Activated CD8-positive, alpha-beta memory T cell treated with anti-CD3 and anti-CD28 coated beads, Interleukin-2, amount 10 ng/mL, durations not matched to agents 7 days and 5 days (primary cell): ENCODE measurements around the gene FSIP2. TPM values are rescaled to one million over a fixed set of nuclear protein-coding genes. Genes with fewer than 3 reads are reported as not detected.

Source experiments
- ATAC-seq: fragments of 150-1000 bp; cut with Tn5 transposase; one replicate; pipeline ENCODE4 v1.10.0; 2021; ENCODE audit warnings: moderate library complexity
- CTCF ChIA-PET: fragments of 350-600 bp; sonication (Branson Sonifier 250); formaldehyde crosslinking; loops from one replicate; lab custom pipeline; 2021; ENCODE audit warnings: antibody characterized with exemption; lab: Charles Lee
- DNase-seq: peaks from one replicate; pipeline ENCODE4 v3.0.0-alpha.2; 2020
- H3K27ac Mint-ChIP-seq: one replicate; pipeline ENCODE4 v1.8.0; 2021; ENCODE audit warnings: mild to moderate bottlenecking, mixed read lengths
- H3K27me3 Mint-ChIP-seq: one replicate; pipeline ENCODE4 v1.8.0; 2021; ENCODE audit warnings: mixed read lengths
- H3K36me3 Mint-ChIP-seq: one replicate; pipeline ENCODE4 v1.8.0; 2021; ENCODE audit warnings: mild to moderate bottlenecking, mixed read lengths
- H3K4me1 Mint-ChIP-seq: one replicate; pipeline ENCODE4 v1.8.0; 2021; ENCODE audit warnings: mixed read lengths
- H3K4me3 Mint-ChIP-seq: one replicate; pipeline ENCODE4 v1.8.0; 2021; ENCODE audit warnings: mild to moderate bottlenecking, moderate library complexity, mixed read lengths
- H3K9me3 Mint-ChIP-seq: one replicate; pipeline ENCODE4 v1.8.0; 2022; ENCODE audit warnings: low read depth, mixed read lengths
- total RNA-seq, 2 experiments: library from RNA; stranded (reverse); gene quantifications; one replicate each; pipeline ENCODE4 v1.2.3, GENCODE V29; 2021

The FSIP2 gene, protein sequence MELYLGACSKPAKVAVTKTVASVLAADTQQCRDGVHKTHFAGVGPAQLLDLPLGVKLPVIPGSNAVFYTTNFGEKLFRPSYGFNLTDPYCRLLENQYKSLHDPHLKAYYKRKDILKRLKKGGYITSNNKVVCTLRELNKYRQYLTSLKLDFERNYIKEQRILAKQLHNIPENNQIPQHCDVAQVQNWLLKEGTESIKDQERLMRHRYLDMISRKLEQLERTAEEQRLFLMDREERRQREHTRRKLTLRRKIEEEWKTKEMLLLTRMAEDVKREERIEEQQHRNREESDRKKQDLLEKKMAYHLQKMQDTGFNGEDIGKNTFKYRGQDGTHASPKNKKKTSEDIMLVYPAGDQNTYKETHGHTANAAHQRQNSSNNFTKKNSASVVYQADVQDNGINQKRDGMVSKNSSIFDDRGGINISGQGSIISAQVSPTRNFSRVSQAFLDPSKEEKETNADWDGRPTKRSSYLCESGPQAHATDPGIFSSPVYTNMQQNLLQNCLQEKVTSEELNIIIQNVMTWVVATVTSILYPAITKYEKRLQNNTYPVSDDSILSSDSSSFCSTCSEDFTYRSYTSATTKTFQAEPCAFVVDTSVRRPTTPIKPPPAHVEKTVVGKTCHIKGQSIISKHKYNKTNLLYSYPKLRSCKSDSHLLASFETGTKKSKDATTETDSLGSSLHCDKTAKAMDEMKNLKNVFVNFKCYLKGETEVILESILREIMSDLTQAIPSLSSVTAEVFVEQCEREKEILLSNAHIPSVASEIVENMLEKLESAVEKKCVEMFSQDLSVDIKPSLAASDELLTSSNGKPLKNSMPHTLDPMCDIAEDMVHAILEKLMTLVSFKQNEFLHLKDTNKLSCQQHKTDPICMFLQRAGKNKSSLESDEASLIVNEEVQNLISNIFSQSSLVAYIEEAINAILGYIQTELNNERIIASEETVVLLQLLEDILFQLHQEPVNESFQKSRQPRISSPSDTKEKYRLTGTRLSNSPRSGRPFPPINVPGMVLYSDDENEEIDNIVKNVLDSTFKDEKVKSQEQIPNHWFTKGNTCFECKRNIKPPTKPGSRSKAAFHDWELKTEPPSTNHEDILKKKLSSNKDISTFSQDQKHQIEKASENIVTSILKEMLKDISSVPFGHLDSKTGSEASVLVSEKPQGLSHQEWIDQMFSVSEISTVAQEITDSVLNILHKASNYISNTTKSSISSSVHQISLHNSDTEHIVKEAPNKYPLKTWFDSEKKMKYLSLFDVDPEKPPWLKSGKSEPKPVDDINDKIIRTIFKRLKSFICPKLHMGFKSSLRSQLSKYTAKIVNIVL (N-terminal part only)
- under 1 TPM; 0.09 TPM for total RNA-seq

DNA sequence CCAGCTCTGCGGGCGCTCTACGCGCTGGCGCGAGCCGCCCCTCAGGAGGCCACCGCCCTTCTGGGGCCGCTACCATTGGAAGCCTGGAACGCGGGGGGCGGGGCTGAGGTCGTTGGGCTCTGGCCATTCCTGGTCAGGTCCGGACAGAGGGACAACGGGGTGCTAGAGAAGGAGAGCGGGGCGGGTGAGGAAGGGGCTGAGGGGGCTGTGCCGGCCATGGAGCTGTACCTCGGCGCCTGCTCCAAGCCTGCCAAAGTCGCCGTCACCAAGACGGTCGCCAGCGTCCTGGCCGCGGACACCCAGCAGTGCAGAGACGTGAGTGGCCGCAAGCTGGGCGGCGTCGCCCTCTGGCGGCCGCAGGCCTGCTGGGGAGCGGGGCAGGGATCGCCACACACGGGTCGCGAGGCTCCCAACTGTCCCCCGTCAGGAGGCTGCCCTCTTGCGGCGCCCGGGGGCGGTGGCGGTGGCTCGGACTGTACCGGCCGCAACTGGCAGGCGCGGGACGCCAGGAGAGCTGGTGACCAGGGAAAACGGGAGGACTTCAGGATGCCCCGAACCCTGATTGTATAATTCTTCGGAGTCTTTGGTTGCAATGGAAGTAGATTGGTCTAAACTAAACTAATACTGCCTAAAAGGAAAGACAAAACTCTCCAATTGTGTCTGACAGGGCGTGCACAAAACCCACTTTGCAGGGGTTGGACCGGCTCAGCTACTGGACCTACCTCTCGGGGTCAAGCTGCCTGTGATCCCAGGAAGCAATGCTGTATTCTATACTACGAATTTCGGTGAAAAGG is at the start of gene FSIP2:
FSIP2 (plus strand) TSS at position 126 of the 794 bp plus-strand sequence; CDS start at position 217, 91 bp downstream.
- CTCF ChIA-PET = interaction anchor here (0.8 kb wide), 1 partner anchor 11 kb away, joined by 3 read pairs; no protein-coding TSS in a partner anchor
- H3K4me3 Mint-ChIP-seq = no peak within 1 kb of the TSS
- ATAC-seq = peak; percentile 78
- no peaks in the 10 kb centered on the region for H3K9me3 Mint-ChIP-seq
- H3K36me3 Mint-ChIP-seq = no peaks in the 10 kb centered on the region
- H3K27me3 Mint-ChIP-seq = peaks cover 3% of the 10 kb centered on the region
- H3K27ac Mint-ChIP-seq = no peak within 1 kb of the TSS
- DNase-seq = peak; percentile 48
- H3K4me1 Mint-ChIP-seq = no peaks in the 10 kb centered on the region

DNA sequence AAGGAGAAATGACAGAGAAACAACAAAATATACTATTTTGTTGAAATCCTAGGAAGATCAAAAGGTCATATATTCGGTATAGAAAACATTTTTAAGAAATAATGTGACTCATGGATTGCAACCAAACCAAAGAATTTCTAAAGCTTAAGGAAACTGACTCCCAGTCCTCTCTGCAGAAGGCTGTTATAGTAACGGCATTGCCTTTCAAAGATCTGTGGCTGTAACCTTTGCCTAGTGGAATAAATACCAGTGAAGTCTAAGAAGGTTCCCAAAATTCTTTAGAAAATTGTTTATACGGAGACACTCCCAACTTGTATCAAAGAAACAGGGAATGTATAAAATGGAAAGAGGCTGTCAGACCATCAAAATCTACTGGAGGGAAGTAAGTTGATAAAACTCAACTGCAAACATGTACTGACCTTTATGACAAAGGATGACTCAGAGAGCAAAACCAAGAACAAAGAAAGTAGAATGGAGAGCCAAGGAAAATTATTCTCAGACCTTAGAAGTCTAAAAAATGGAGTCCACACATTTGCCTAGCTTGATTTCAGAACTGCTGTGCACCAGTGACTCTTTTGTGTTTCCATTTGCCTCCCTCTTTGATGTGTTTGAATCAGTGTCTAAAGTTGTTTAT is 48.6 kb upstream of the FSIP2 start:
- Mint-ChIP-seq H3K36me3 (no peaks in the 10 kb centered on the region), H3K9me3 (peaks cover 1% of the 10 kb centered on the region), H3K4me1 (no peaks in the 10 kb centered on the region), H3K27me3 (no peaks in the 10 kb centered on the region), H3K27ac (no peak overlapping the region), H3K4me3 (no peak overlapping the region)
- DNase-seq = no peak
- CTCF ChIA-PET = no interaction called here
- no peak for ATAC-seq

DNA sequence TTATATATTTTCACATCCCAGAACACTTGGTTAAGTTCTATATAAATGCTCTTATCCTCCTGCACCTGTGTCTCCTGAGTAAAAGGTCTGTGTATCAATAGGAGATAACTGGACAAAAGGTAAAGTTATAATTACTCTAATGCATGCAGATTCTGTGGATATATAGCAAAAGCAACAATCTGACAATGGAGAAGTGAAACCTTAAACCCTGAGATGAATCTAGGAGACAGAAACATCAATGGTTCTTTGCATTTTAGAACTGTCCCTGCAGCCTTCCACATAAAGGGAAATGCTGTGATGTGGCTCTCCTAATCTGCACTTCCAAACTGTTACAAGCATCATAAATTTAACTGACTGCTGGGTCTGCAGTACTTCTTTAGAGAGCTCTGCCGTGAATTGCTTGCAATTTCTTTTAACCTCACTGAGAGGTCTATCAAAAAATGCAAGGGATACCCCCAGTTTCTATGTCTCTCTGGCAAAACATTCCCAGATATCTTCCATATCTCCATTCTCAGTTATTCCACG is 42.8 kb upstream of the FSIP2 start:
- H3K36me3 Mint-ChIP-seq = no peaks in the 10 kb centered on the region
- H3K27me3 Mint-ChIP-seq = no peaks in the 10 kb centered on the region
- DNase-seq = no peak
- CTCF ChIA-PET = no interaction called here
- no peaks in the 10 kb centered on the region for H3K4me1 Mint-ChIP-seq
- H3K9me3 Mint-ChIP-seq = no peaks in the 10 kb centered on the region
- no peak for ATAC-seq
- H3K4me3 Mint-ChIP-seq = no peak overlapping the region
- H3K27ac Mint-ChIP-seq = no peak overlapping the region

DNA sequence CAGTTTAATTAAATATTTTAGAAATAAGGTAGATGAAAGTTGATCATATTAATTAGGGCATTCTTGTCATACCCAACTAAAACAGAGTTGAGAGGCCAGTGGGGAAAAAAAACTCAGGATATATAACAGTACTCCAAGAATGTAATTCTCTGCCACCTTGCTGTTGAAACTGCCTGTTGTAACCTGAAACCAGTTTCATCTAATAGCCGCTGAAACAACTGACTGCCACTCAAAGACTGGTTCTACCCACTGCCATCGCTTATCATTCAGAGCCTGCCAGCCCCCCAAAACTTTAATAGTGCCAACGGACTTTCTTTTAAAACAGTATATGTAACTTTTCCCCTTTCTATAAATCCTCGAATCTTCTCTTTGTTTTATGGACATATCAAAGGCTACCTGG is 37.7 kb upstream of the FSIP2 start:
- CTCF ChIA-PET = no interaction called here
- H3K27ac Mint-ChIP-seq = no peak overlapping the region
- no peak overlapping the region for H3K4me3 Mint-ChIP-seq
- H3K9me3 Mint-ChIP-seq = no peaks in the 10 kb centered on the region
- ATAC-seq = no peak
- H3K36me3 Mint-ChIP-seq = no peaks in the 10 kb centered on the region
- H3K27me3 Mint-ChIP-seq = no peaks in the 10 kb centered on the region
- no peak for DNase-seq
- H3K4me1 Mint-ChIP-seq = no peaks in the 10 kb centered on the region

DNA sequence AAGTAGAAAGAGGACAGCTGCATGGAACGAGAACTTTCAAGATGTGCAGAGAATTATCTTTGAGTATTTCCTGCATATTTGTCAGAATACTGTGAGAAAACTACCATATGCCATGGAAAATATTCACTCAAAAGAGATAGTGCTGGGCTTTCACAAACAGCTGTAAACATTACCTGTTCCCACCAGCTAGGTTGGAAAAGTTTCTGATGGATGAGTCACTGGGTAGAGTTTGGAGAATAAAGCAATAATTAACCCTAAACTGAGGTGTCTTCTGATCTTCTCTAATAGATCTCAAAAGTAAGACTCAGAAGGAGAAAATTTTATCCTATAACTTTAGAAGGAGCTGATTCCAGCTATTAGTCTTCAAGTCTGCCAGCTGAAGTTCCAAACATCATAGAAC is 3.9 kb upstream of the FSIP2 start:
- Mint-ChIP-seq H3K9me3 (no peaks in the 10 kb centered on the region), H3K4me1 (no peaks in the 10 kb centered on the region), H3K4me3 (no peak overlapping the region), H3K27me3 (peaks cover 3% of the 10 kb centered on the region), H3K27ac (no peak overlapping the region), H3K36me3 (no peaks in the 10 kb centered on the region)
- CTCF ChIA-PET = no interaction called here
- DNase-seq (no peak), ATAC-seq (no peak)

DNA sequence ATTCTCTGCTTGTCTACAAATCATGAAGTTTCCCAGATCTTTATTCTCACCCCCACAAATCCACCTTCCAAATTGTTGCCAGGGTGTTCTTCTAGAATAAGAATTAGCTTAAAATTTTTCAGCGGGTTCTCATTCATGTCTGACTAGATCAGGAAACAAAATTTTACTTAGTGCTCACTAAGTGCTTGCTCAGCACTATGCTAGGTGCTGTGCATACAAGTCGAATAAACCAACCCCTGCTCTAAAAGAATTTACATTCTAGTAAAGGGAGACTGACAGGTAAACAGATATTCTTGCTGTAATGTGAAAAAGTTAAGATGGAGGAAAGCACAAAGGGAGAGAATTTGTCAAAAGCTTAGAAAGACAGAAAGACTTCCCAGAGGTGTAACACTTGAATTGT is 2.4 kb upstream of the FSIP2 start:
- H3K27ac Mint-ChIP-seq = no peak overlapping the region
- H3K4me3 Mint-ChIP-seq = no peak overlapping the region
- DNase-seq (no peak), ATAC-seq (no peak)
- no peaks in the 10 kb centered on the region for H3K4me1 Mint-ChIP-seq
- H3K9me3 Mint-ChIP-seq = no peaks in the 10 kb centered on the region
- H3K36me3 Mint-ChIP-seq = no peaks in the 10 kb centered on the region
- peaks cover 3% of the 10 kb centered on the region for H3K27me3 Mint-ChIP-seq
- CTCF ChIA-PET = interaction anchor here (0.6 kb wide), 1 partner anchor 75 kb away, joined by 3 read pairs; no protein-coding TSS in a partner anchor

DNA sequence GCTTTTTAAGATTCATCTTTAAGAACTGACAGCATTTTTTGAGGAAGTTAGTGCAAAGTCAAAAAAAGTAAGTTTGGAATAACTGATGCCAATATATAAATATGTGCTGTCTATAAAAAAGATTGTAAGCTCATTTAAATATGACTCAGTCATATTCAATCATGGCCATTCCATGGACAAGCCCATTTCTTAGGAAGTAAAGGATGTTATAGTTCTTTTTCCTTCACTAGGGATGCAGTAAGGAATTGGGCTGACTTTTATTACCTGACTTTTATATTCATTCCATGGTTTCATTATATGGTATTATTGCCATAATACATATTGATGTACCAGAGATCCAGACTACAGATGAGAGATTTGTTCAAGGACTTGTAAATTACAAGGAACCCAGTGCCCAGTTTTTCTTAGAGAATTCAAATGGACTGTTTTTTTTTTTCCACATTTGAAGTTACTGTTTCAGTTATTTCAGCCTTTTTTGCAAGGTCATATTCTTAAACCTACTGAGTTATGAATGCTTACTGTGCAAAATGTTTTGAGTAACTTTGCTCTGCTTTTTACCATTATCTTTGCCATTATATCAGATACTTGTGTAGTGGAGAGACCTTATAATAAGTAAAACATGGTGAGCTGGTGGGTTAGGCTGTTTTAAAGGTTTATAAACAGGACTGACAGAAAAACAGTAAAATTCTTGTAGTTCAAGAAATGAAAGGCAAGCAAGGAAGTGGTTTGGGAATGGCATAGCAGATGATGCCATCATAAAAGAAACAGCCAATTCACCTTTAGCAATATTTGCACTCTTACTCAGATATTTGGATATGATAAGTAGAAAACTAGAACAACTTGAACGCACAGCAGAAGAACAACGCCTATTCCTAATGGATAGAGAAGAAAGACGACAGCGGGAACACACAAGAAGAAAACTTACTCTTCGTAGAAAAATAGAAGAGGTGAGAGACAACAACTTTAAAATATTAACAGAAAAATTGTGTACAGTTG is 7.6 kb downstream of the FSIP2 start:
- no peaks in the 10 kb centered on the region for H3K27me3 Mint-ChIP-seq
- H3K4me3 Mint-ChIP-seq = no peak overlapping the region
- no peaks in the 10 kb centered on the region for H3K4me1 Mint-ChIP-seq
- peaks cover 3% of the 10 kb centered on the region for H3K9me3 Mint-ChIP-seq
- CTCF ChIA-PET = no interaction called here
- no peak overlapping the region for H3K27ac Mint-ChIP-seq
- H3K36me3 Mint-ChIP-seq = no peaks in the 10 kb centered on the region
- DNase-seq (no peak), ATAC-seq (no peak)

DNA sequence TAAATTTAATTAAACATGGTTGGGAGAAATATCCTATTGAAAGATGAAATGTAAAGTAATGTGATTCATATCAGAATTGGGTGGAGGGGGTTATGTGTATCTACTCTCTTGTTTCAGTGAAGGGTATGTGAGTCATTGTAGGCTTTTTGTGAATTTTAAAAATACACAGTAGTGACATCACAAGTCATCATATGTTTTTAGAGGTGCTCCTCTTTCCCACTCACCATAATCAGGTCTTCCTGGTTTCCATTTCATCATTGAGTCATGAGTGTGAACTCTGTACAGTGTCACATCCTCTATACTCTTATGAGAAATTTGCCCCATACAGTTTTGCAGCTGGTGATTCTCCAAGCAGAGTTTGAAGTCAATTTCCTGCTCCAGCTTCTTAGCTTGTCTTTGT is 18.8 kb downstream of the FSIP2 start:
- H3K4me1 Mint-ChIP-seq = no peaks in the 10 kb centered on the region
- no peak overlapping the region for H3K4me3 Mint-ChIP-seq
- H3K27me3 Mint-ChIP-seq = no peaks in the 10 kb centered on the region
- ATAC-seq = no peak
- H3K27ac Mint-ChIP-seq = no peak overlapping the region
- H3K9me3 Mint-ChIP-seq = peaks cover 3% of the 10 kb centered on the region
- CTCF ChIA-PET = no interaction called here
- no peaks in the 10 kb centered on the region for H3K36me3 Mint-ChIP-seq
- no peak for DNase-seq

DNA sequence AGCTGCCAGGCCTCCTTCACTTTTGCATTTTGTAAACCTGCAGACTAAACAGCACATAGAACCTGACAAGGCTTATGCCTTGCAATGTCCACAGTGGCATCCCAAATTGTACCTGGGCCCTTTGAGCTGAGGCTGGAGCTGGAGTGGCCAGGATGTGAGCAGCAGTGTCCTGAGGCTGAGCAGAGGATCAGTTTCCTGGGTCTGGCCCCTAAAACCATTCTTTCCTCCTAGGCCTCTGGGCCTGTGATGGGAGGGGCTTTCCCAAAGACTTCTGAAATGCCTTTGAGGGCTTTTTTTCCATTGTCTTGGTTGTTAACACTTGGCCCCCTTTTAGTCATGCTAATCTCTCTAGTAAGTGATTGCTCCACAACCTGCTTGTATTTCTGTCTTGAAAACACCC is 32.8 kb downstream of the FSIP2 start:
- Mint-ChIP-seq H3K36me3 (no peaks in the 10 kb centered on the region), H3K9me3 (peaks cover 19% of the 10 kb centered on the region), H3K4me3 (no peak overlapping the region), H3K4me1 (no peaks in the 10 kb centered on the region), H3K27me3 (no peaks in the 10 kb centered on the region), H3K27ac (no peak overlapping the region)
- no peak for ATAC-seq
- CTCF ChIA-PET = no interaction called here
- DNase-seq = no peak

DNA sequence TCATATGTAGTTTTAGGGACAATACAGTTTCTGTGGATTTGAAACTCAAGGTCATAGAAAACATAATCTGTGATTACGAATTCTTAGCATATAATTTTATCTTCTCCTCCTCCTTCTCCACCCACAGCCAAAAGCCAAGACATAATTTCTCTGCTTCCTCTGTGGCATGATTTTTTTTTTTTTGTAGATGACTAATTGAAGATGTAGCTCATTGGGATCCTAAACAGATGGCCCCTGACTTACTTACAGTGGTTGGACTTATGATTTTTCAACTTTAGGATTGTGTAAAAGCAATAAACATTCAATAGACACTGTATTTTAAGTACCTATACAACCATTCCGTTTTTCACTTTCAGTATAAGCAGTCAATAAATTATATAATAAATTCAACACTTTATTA is 42.3 kb downstream of the FSIP2 start:
- no peaks in the 10 kb centered on the region for H3K36me3 Mint-ChIP-seq
- peaks cover 2% of the 10 kb centered on the region for H3K9me3 Mint-ChIP-seq
- H3K27me3 Mint-ChIP-seq = no peaks in the 10 kb centered on the region
- CTCF ChIA-PET = no interaction called here
- ATAC-seq (no peak), DNase-seq (no peak)
- no peak overlapping the region for H3K27ac Mint-ChIP-seq
- no peaks in the 10 kb centered on the region for H3K4me1 Mint-ChIP-seq
- H3K4me3 Mint-ChIP-seq = no peak overlapping the region

DNA sequence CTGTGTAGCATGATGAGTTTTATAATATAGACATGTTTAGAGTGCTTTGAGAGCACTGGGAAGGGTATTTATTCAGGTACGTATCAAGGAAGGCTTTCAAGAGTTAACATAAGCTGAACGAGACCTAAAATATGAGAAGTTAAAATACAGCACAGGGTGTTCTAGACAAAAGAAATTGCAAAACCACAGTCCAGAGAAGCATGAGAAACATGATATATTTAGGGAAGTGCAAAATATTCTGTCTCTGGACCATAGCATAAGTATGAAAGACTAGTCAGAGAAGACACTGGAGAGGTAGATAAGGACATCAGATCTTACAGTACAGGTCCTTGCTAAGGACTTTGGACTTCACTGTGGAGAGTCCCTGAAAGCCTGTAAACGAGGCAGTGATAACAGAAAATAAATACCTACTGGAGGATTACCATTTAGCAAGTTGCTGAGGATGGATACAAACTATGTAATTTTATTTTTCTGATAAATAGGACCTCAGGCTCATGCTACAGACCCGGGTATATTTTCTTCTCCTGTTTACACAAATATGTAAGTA is 43.7 kb downstream of the FSIP2 start:
- no peak for DNase-seq
- CTCF ChIA-PET = no interaction called here
- no peaks in the 10 kb centered on the region for H3K27me3 Mint-ChIP-seq
- H3K4me1 Mint-ChIP-seq = no peaks in the 10 kb centered on the region
- no peak for ATAC-seq
- H3K36me3 Mint-ChIP-seq = no peaks in the 10 kb centered on the region
- H3K9me3 Mint-ChIP-seq = peaks cover 2% of the 10 kb centered on the region
- no peak overlapping the region for H3K4me3 Mint-ChIP-seq
- no peak overlapping the region for H3K27ac Mint-ChIP-seq
